Mesenchymal stem cell (in vitro differentiated cells and primary cell): Measurements from ENCODE around the gene SPEN.

ENCODE experiments used
- DNase-seq: peaks from one replicate; pipeline ENCODE4 v3.0.0-alpha.2; 2013
- H2AFZ ChIP-seq: one replicate; pipeline ENCODE4 v1.6.1; 2013; ENCODE audit warnings: low read depth, mild to moderate bottlenecking, control low read depth, inconsistent platforms, low read length, moderate library complexity
- H2AK5ac ChIP-seq: 2 replicates; pipeline ENCODE4 v1.6.1; 2013; ENCODE audit warnings: low read length, moderate library complexity, mild to moderate bottlenecking, inconsistent platforms; ENCODE audit not compliant: severe bottlenecking
- H2BK120ac ChIP-seq: one replicate; pipeline ENCODE4 v1.6.1; 2013; ENCODE audit warnings: low read depth, mild to moderate bottlenecking, inconsistent platforms, low read length, moderate library complexity
- H2BK12ac ChIP-seq, 2 experiments: one replicate each; pipeline ENCODE4 v1.6.1; 2013; ENCODE audit warnings: inconsistent platforms in 2 of 2, low read length in 2 of 2, mild to moderate bottlenecking in 2 of 2, moderate library complexity in 2 of 2, control low read depth in 1 of 2
- H2BK15ac ChIP-seq: one replicate; pipeline ENCODE4 v1.6.1; 2013; ENCODE audit warnings: mild to moderate bottlenecking, low read depth, inconsistent platforms; ENCODE audit not compliant: poor library complexity, severe bottlenecking
- H2BK5ac ChIP-seq: 2 replicates; pipeline ENCODE4 v1.6.1; 2013; ENCODE audit warnings: low read depth, mild to moderate bottlenecking, low read length, control low read depth, inconsistent platforms; ENCODE audit not compliant: poor library complexity, severe bottlenecking
- H3K14ac ChIP-seq, 2 experiments: one replicate each; pipeline ENCODE4 v1.6.1; 2013; ENCODE audit warnings: inconsistent platforms in 2 of 2, low read length in 2 of 2, control low read depth in 1 of 2, mild to moderate bottlenecking in 1 of 2, moderate library complexity in 1 of 2
- H3K18ac ChIP-seq, 2 experiments: one replicate each; pipeline ENCODE4 v1.6.1; 2013; ENCODE audit warnings: inconsistent platforms in 2 of 2, low read length in 2 of 2, control low read depth in 1 of 2, low read depth in 1 of 2, mild to moderate bottlenecking in 1 of 2
- H3K23ac ChIP-seq, 2 experiments: one replicate each; pipeline ENCODE4 v1.6.1; 2013; ENCODE audit warnings: inconsistent platforms in 2 of 2, low read length in 2 of 2, mild to moderate bottlenecking in 2 of 2, moderate library complexity in 2 of 2, control low read depth in 1 of 2
- H3K27ac ChIP-seq: 2 replicates; pipeline ENCODE4 v1.5.1; 2013; ENCODE audit warnings: mild to moderate bottlenecking, moderate library complexity, low read length, control low read depth, inconsistent platforms; ENCODE audit not compliant: poor library complexity, severe bottlenecking
- H3K27me3 ChIP-seq, 2 experiments: 2 replicates each; pipeline versions ENCODE4 v1.6.1 to v1.7.0; 2013; ENCODE audit warnings: low read length in 2 of 2, mild to moderate bottlenecking in 2 of 2, moderate library complexity in 2 of 2, control low read depth in 1 of 2, inconsistent platforms in 1 of 2; ENCODE audit not compliant: control insufficient read depth in 1 of 2, insufficient read depth in 1 of 2
- H3K36me3 ChIP-seq, 2 experiments: 2 replicates each; pipeline versions ENCODE4 v1.6.1 to v1.7.0; 2013; ENCODE audit warnings: low read length in 2 of 2, control low read depth in 1 of 2, inconsistent platforms in 1 of 2, low read depth in 1 of 2, mild to moderate bottlenecking in 1 of 2; ENCODE audit not compliant: insufficient read depth in 2 of 2, control insufficient read depth in 1 of 2
- H3K4ac ChIP-seq, 2 experiments: one replicate each; pipeline ENCODE4 v1.6.1; 2013; ENCODE audit warnings: inconsistent platforms in 2 of 2, low read length in 2 of 2, mild to moderate bottlenecking in 2 of 2, moderate library complexity in 2 of 2, control low read depth in 1 of 2, low read depth in 1 of 2
- H3K4me1 ChIP-seq: 2 replicates; pipeline ENCODE4 v1.6.1; 2013; ENCODE audit warnings: low read depth, low read length, control low read depth; ENCODE audit not compliant: control insufficient read depth, insufficient read depth
- H3K4me2 ChIP-seq: 2 replicates; pipeline ENCODE4 v1.6.1; 2013; ENCODE audit warnings: low read length, mild to moderate bottlenecking, inconsistent platforms; ENCODE audit not compliant: poor library complexity, severe bottlenecking
- H3K4me3 ChIP-seq, 2 experiments: 2 replicates each; pipeline versions ENCODE4 v1.5.1 to v1.7.0; 2013; ENCODE audit warnings: low read length in 2 of 2, mild to moderate bottlenecking in 2 of 2, control low read depth in 1 of 2, low read depth in 1 of 2; ENCODE audit not compliant: insufficient read depth in 1 of 2
- H3K79me1 ChIP-seq: replicated peaks from 2 replicates; pipeline ENCODE4 v1.6.1; 2013; ENCODE audit warnings: mild to moderate bottlenecking, control low read depth, low read length, inconsistent platforms; ENCODE audit not compliant: poor library complexity, severe bottlenecking
- H3K9ac ChIP-seq: 2 replicates; pipeline ENCODE4 v1.7.0; 2013; ENCODE audit warnings: mild to moderate bottlenecking, low read length, moderate library complexity
- H3K9me3 ChIP-seq: 2 replicates; pipeline ENCODE4 v1.7.0; 2013; ENCODE audit warnings: mild to moderate bottlenecking, low read length; ENCODE audit not compliant: control insufficient read depth
- H4K8ac ChIP-seq: one replicate; pipeline ENCODE4 v1.6.1; 2013; ENCODE audit warnings: inconsistent platforms, mild to moderate bottlenecking, low read length, moderate library complexity
- H4K91ac ChIP-seq: one replicate; pipeline ENCODE4 v1.6.1; 2013; ENCODE audit warnings: mild to moderate bottlenecking, low read length, inconsistent platforms
- WGBS: methylation state at CpG from one replicate; pipeline ENCODE4 v1.1.7; 2013; ENCODE audit warnings: mixed read lengths; 5-methylcytosine and 5-hydroxymethylcytosine counted together

SPEN gene

GRCh38 chr1:15867288-15867687 lies 19.8 kb downstream of the SPEN start:
- Histone ChIP-seq H3K23ac (no peak overlapping the region), H2BK5ac (no peak overlapping the region), H3K4me2 (no peak overlapping the region), H3K4me3 (no peak overlapping the region), H3K79me1 (peaks cover 3% of the 10 kb centered on the region), H2BK120ac (no peak overlapping the region), H3K36me3 (peaks cover 0 to 4% of the 10 kb centered on the region in 2 experiments), H3K4ac (no peak overlapping the region), H3K9ac (no peak overlapping the region), H3K18ac (no peak overlapping the region), H4K8ac (no peak overlapping the region), H3K27ac (no peak overlapping the region), H2BK15ac (no peak overlapping the region), H2BK12ac (no peak overlapping the region), H3K9me3 (no peaks in the 10 kb centered on the region), H3K4me1 (peaks cover 2% of the 10 kb centered on the region), H2AFZ (no peak overlapping the region), H3K14ac (no peak overlapping the region), H4K91ac (no peak overlapping the region), H3K27me3 (no peaks in the 10 kb centered on the region), H2AK5ac (no peak overlapping the region)
- no peak for DNase-seq
- 94% methylated on average over 3 of the region's 3 CpGs for WGBS

GRCh38 chr1:15869413-15869812 lies 21.9 kb downstream of the SPEN start:
- Histone ChIP-seq H2BK15ac (no peak overlapping the region), H3K9ac (no peak overlapping the region), H2AK5ac (no peak overlapping the region), H3K14ac (no peak overlapping the region), H3K23ac (no peak overlapping the region), H4K8ac (no peak overlapping the region), H3K4me1 (no peaks in the 10 kb centered on the region), H3K27me3 (no peaks in the 10 kb centered on the region), H2BK120ac (no peak overlapping the region), H3K18ac (no peak overlapping the region), H3K9me3 (no peaks in the 10 kb centered on the region), H3K79me1 (peaks cover 5% of the 10 kb centered on the region), H3K36me3 (peaks cover 7 to 19% of the 10 kb centered on the region in 2 experiments), H3K4ac (no peak overlapping the region), H2AFZ (no peak overlapping the region), H3K27ac (no peak overlapping the region), H2BK12ac (no peak overlapping the region), H3K4me3 (no peak overlapping the region), H4K91ac (no peak overlapping the region), H2BK5ac (no peak overlapping the region), H3K4me2 (no peak overlapping the region)
- WGBS = no CpG with 5 or more reads among the region's 2 CpGs
- no peak for DNase-seq

- Histone ChIP-seq H2AFZ (no peak overlapping the region), H2BK12ac (no peak overlapping the region), H3K4me3 (no peak overlapping the region), H2BK5ac (no peak overlapping the region), H3K79me1 (peaks cover 5% of the 10 kb centered on the region), H2BK120ac (no peak overlapping the region), H3K23ac (no peak overlapping the region), H2AK5ac (no peak overlapping the region), H3K18ac (no peak overlapping the region), H3K9me3 (no peaks in the 10 kb centered on the region), H3K9ac (no peak overlapping the region), H3K36me3 (peaks cover 7 to 24% of the 10 kb centered on the region in 2 experiments), H2BK15ac (no peak overlapping the region), H3K4me2 (no peak overlapping the region), H4K91ac (no peak overlapping the region), H3K14ac (no peak overlapping the region), H3K4me1 (no peaks in the 10 kb centered on the region), H3K4ac (no peak overlapping the region), H4K8ac (no peak overlapping the region), H3K27ac (no peak overlapping the region), H3K27me3 (no peaks in the 10 kb centered on the region)
- DNase-seq = peak; percentile 54
- WGBS = 97% methylated on average over 1 of the region's 1 CpG
These were observed 22.9 kb downstream of the SPEN start for GRCh38 chr1:15870421-15870820.

GRCh38 chr1:15874471-15874870 lies 27.0 kb downstream of the SPEN start:
- H3K79me1 ChIP-seq = peaks cover 8% of the 10 kb centered on the region
- no peak overlapping the region for H3K27ac ChIP-seq
- H3K4me3 ChIP-seq = no peak overlapping the region
- no peak overlapping the region for H2BK15ac ChIP-seq
- H3K18ac ChIP-seq = no peak overlapping the region
- no CpG with 5 or more reads among the region's 1 CpG for WGBS
- peaks cover 2% of the 10 kb centered on the region for H3K4me1 ChIP-seq
- no peak overlapping the region for H3K14ac ChIP-seq
- no peak overlapping the region for H3K4me2 ChIP-seq
- no peak overlapping the region for H2AFZ ChIP-seq
- no peak overlapping the region for H4K8ac ChIP-seq
- H2AK5ac ChIP-seq = no peak overlapping the region
- no peak overlapping the region for H2BK5ac ChIP-seq
- H3K9me3 ChIP-seq = no peaks in the 10 kb centered on the region
- H2BK120ac ChIP-seq = no peak overlapping the region
- H4K91ac ChIP-seq = no peak overlapping the region
- peaks cover 15 to 38% of the 10 kb centered on the region in 2 experiments for H3K36me3 ChIP-seq
- no peak overlapping the region for H3K23ac ChIP-seq
- no peak overlapping the region for H3K9ac ChIP-seq
- no peaks in the 10 kb centered on the region for H3K27me3 ChIP-seq
- H3K4ac ChIP-seq = no peak overlapping the region
- H2BK12ac ChIP-seq = no peak overlapping the region
- DNase-seq = no peak
